Measurements from ENCODE around the gene CASR.

Gene CASR

DNA sequence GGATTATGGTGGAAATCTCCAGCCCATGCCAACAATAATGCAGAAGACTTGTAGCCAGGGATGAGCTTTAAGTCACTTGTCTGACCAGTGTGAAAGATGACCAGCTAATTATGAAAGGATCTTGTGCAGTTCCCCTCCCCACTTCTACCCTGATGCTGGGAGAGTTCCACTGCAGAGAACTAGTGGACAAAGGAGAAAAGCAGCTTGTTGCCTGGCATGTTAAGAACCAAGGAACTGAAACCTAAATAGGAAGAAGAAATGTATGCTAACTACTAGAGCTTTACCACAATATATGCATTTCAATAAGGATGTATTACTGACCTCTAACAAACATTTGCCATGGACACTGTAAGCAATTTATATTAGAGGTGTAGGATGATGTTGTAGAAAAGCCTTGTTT lies 89.4 kb downstream of the CASR start:
- no peak for DNase-seq (ENCODE audit: extremely low spot score)
- POLR2A ChIA-PET = no interaction called here
- CTCF ChIA-PET = interaction anchor here (0.7 to 2.6 kb wide), 6 partner anchors 10 to 49 kb away, joined by 3 to 8 read pairs (median 6); no protein-coding TSS in a partner anchor
- TF ChIP-seq CTCF (IDR thresholded peaks at IDR 0.05; ENCODE audit: control extremely low read depth, extremely low read depth, low read depth, missing control alignments) = no peak

DNA sequence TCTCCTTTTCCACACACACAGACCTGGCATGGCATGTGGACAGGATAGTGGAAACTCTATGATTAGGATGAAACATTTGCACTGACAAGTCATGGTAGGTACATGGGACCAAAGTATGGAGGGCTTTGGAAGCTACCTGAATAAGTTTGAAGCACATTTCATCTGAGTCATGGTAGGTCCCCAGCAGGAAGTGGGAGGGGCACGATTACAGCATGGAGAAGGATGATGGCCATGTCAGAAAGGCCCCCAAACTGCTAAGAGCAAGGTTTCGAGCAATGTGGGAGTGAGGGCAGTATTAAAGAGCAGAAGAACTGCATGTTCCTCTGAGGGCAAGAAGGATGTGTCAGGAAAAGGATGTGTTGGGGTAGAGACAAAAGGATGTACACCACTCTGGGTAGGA lies 90.0 kb downstream of the CASR start:
- no peak for TF ChIP-seq CTCF (IDR thresholded peaks at IDR 0.05; ENCODE audit: control extremely low read depth, extremely low read depth, low read depth, missing control alignments)
- ChIA-PET POLR2A (no interaction called here), CTCF (interaction anchor here (0.7 to 2.6 kb wide), 6 partner anchors 13 to 49 kb away, joined by 3 to 8 read pairs (median 6); no protein-coding TSS in a partner anchor)
- no peak for DNase-seq (ENCODE audit: extremely low spot score)

GRCh38 chr3:122281891-122282290 lies 98.4 kb downstream of the CASR start:
- CTCF ChIA-PET = interaction anchor here (1.1 kb wide), 1 partner anchor 181 kb away, joined by 3 read pairs; no protein-coding TSS in a partner anchor
- DNase-seq (ENCODE audit: extremely low spot score) = no peak
- POLR2A ChIA-PET = no interaction called here
- no peak for TF ChIP-seq CTCF (IDR thresholded peaks at IDR 0.05; ENCODE audit: control extremely low read depth, extremely low read depth, low read depth, missing control alignments)

DNA sequence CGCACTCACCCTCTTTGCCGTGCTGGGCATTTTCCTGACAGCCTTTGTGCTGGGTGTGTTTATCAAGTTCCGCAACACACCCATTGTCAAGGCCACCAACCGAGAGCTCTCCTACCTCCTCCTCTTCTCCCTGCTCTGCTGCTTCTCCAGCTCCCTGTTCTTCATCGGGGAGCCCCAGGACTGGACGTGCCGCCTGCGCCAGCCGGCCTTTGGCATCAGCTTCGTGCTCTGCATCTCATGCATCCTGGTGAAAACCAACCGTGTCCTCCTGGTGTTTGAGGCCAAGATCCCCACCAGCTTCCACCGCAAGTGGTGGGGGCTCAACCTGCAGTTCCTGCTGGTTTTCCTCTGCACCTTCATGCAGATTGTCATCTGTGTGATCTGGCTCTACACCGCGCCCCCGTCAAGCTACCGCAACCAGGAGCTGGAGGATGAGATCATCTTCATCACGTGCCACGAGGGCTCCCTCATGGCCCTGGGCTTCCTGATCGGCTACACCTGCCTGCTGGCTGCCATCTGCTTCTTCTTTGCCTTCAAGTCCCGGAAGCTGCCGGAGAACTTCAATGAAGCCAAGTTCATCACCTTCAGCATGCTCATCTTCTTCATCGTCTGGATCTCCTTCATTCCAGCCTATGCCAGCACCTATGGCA lies 100.5 kb downstream of the CASR start:
- TF ChIP-seq CTCF (IDR thresholded peaks at IDR 0.05; ENCODE audit: control extremely low read depth, extremely low read depth, low read depth, missing control alignments) = no peak
- no peak for DNase-seq (ENCODE audit: extremely low spot score)
- ChIA-PET POLR2A (no interaction called here), CTCF (interaction anchor here (1.2 to 1.6 kb wide), 2 partner anchors 26 to 38 kb away, joined by 3 to 4 read pairs; no protein-coding TSS in a partner anchor)

- no peak for DNase-seq (ENCODE audit: extremely low spot score)
- ChIA-PET POLR2A (no interaction called here), CTCF (interaction anchor here (1.6 to 2.0 kb wide), 3 partner anchors 8 to 26 kb away, joined by 4 to 7 read pairs (median 5); no protein-coding TSS in a partner anchor)
- no peak for TF ChIP-seq CTCF (IDR thresholded peaks at IDR 0.05; ENCODE audit: control extremely low read depth, extremely low read depth, low read depth, missing control alignments)
Measured at GRCh38 chr3:122284486-122284885, 101.0 kb downstream of the CASR start.

DNA sequence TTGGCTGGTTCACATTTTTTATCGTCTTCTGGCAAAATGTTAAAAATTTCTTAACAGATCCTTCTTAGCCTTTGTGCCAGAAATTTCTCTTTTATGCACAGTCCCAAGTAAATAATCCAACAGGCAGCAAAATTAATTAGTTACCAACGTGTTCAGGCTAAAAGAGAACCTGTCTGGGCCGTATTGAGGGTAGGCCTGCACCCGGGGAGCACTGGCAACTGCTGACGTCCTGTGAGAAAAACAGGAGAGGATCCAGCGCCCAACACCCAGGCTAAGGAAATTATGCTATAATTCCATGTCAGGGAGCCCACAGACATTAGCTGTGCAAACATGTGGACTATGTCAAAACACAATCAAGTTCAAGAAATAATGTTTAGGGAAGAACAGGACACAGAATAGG lies 110.9 kb downstream of the CASR start:
- CTCF ChIA-PET = interaction anchor here (1.0 to 1.6 kb wide), 4 partner anchors 9 to 193 kb away, joined by 3 to 7 read pairs (median 4); no protein-coding TSS in a partner anchor
- no peak for TF ChIP-seq CTCF (IDR thresholded peaks at IDR 0.05; ENCODE audit: control extremely low read depth, extremely low read depth, low read depth, missing control alignments)
- POLR2A ChIA-PET = no interaction called here
- DNase-seq (ENCODE audit: extremely low spot score) = no peak
